GM23248 (cell line): ENCODE data around the gene ANO8.

Source experiments
- EZH2 ChIP-seq: fragments of 200-600 bp; sonication (generic); IDR thresholded peaks from 2 replicates; pipeline ENCODE4 v1.6.1; 2018; ENCODE audit warnings: antibody characterized with exemption, mild to moderate bottlenecking; ENCODE audit not compliant: insufficient read depth, poor library complexity, severe bottlenecking
- EZH2phosphoT487 ChIP-seq: fragments of 200-600 bp; sonication (generic); IDR thresholded peaks from 2 replicates; pipeline ENCODE4 v1.6.1; 2018; ENCODE audit warnings: antibody characterized with exemption, moderate library complexity, mild to moderate bottlenecking, low read depth; ENCODE audit not compliant: insufficient read depth

DNA sequence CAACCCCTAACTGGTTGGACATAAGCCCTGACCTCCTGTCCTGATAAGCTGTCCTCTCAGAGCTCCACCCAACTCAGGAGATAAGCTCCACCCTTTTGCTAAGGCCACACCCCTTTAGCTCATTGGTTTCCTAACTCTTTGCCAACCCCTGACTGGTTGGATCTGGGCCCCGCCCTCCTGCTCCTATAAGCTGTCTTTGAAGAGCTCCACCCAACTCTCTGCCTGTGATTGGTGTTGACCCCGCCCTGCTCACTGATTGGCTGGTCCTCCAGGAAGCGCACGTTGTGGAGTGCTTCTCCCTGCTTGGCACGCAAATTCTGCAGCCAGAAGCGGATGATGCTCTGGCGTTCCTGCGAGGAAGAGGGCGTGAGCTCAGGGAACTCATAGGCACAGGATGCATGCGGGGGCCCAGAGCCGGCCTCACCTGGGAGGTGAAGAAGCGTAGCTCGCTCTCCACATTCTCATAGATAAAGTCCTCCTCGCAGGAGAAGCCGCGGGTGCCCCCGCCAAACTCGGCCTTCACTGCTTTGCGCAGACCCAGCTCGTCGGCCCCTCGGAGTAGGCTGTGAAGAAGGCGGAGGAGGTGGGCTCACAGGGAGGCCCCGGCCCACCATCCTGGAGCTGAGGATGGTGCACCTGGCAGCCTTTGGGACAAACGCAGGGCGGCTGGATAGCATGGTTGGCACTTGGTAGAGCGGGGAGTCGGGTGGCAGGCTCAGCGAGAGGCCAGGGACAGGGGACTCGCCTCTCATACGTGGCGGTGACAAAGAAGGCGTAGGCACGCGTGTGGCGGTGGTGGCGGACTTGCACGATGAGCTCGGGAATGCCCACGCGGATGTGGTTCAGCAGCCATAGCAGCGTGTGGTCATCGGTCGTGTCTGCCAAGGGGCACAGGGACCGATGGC is 1.7 kb downstream of the ANO8 start:
- TF ChIP-seq EZH2: no peak
- TF ChIP-seq EZH2phosphoT487: no peak
